ENCODE measurements around the gene METTL21C.

METTL21C gene

DNA sequence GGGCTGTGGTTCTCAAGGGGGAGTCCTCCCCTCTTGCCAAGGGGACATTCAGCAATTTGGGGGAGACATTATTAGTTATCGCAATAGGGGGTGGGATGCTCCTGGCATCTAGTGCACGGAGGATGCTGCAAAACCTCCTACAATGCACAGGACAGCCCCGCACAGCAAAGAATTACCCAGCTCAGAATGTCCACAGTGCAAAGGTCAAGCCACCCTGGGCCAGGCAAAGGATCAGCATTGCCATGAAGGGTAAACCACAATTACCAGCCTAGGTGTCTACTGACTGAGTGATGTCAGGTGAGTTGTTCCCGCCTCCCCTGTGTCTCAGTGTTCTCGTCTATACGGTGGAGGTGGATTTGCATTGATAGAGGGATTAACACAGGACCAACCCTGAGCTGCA is 2.4 kb upstream of the METTL21C start:
- no peak for DNase-seq

DNA sequence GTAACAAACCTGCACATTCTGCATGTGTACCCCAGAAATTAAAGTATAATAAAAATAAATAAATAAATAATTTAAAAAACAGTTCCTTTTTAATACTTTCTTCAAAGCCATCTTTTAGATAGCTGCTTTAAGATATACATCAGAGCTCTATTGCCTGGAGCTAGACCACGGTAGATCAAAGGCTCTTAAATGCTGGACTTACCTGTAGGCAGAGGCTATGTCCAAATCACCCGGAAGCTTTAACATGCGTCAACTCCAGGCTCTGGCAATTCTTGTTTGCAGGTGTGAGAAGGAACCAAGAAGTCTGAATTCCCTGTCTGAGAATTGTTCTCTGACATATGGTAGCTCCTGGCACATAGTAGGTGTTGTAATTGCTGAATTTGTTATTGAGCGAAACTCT is 1.6 kb upstream of the METTL21C start:
- DNase-seq, result no peak

DNA sequence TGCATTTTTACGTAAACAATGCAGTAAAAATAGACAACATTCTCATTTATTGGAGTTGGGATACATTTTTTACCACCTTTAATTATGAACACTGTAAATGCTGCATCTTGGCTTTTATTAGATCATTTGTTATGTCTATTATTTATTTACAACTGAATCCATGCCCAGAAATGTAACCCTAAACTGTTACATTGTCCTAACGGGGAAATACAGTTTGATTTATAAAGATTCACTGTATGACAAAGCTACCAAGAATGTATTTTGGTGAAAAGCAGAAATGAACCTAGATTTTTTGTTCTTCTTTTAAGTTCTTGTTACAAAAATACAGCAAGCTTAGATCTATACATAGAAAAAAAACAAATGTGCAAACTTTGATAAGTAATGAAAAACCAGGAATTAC is 1.1 kb downstream of the METTL21C start:
- no peak for DNase-seq

DNA sequence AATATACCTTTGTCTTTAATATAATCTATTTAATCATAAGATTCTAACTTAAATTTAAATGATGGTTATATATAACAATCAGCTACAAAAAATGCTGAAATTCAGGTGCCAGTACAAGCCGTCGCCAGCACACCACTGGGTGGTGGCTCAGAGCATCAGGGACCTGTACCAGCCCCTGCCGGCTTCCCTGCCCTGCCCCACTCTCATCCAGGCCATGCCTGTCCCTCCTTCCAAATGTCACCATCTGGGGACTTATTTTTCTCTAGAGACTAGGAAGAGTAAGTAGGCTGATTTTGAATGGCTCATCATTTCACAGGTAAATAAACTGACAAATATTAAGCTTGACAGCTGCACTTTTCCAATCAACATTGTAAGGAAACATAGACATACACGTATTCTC is 1.6 kb downstream of the METTL21C start:
- DNase-seq, result no peak

DNA sequence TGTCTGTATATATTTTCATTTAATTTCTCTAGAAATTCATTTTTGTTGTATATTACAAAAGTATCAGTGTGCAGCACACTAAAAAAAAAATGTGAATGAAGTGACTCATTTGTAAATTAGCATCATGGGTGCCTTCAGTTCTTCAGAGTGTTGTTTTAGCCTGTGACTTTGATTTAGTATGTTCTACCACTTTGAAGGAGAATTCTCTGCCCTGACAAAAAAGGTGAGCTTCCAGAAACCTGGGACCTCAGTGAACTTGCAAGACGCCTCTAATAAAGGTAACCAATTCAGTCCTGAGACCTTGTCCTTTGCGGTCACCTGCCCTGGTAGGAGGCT is 2.4 kb downstream of the METTL21C start:
- DNase-seq, result no peak

DNA sequence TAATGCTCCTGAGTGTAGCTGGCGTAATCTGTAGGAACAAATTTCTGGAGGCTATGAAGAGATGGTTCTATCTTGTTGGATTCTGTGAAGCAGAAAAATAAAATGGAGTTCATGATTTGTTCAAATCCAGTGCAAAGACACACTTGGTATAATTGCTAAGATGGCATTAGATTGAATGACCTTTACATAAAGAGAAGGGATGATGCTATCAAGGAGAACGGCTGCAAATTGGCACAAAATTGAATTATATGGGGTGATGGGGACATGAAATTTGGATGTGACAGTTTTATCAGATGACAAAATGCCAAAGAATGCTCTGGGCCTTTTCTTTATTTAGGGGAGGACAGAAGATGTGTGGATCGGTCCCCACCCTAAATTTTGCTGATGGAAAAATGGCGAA is 4.0 kb downstream of the METTL21C start:
- no peak for DNase-seq

DNA sequence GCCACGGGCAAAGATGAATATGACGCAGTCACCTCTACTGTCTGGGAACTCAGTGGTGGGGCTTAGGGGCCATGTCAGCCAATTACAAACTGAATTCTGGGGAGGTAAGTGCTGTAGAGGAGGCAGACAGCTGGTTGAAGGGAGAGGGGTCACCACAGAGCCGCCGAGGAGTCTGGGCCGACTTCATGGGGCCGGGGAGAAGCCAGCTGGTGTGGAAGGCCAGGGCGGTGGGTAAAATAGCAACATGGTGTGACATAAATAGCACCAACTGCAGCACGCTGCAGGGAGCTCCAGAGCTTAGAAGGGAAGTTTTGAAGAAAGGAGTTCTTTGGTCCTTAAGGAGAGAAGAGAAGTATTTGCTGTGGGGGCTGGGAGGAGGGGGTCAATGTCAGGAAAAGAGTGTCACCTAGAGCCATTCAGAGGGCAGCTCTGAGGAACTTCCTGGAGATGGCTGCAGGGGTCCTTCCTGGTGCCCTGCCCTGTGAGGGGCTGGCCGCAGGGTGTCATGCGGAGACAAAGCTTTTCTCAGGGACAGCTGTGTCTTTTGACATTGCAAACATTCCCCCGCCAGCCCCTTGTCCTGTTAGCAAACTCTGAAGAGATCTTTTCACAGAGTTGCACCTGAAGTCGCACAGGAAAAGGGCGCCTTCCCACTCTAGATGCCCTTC is 6.4 kb downstream of the METTL21C start:
- no peak for DNase-seq

DNA sequence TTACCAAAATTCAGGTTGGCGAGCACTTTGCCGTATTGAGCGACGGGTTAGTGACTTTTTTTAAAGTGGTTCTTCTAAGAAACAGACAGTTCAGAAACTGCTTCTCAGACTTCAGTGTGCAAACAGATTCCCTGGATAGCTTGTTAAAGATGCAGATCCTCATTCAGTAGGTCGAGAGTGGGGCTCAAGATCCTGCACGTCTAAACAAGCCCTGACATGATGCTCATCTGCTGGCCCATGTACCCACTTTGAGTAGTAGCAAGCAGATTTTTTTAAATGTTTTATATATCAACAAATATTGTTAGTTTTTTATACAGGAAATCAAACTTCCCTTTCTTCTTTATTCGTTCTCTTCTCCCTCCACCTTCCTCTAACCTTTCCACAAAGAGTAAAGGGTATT is 7.3 kb downstream of the METTL21C start:
- no peak for DNase-seq

DNA sequence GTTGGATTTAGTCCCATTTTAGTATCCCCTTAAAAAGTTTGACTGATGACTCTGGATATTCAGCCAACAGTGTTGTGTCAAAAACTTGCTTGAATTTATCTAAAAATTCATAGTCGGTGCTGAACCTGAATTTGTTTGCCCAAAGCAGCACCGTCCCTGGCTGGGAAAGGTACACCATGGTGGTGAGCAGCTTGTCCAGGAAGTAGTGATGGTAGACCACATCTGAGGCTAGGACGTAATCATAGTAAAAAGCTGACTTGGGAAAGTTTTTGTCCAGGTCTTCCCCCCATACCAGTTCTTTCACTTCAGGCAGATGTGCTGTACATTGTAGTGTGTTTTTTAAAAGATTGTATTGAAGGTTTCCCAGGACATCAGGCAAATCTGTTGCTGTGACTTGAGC is 8.8 kb downstream of the METTL21C start:
- no peak for DNase-seq

DNA sequence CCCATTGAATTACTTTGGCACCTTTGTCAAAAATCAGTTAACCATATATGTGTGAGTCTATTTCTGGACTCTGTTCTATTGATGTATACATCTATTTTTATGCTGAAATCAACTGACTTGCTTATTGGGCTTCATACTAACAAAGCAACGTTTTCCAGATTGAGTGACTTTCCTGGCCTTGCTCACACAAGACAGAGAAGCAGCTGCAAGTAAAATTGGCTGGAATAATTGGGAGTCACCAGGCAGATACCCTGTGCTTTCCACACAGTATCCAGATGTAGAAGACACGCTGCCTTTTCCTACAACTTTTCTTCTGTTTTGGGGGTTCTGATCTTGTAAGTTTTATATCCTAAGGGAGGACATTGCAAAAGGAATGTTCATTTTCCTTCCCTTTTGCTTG is 11.2 kb downstream of the METTL21C start:
- no peak for DNase-seq

DNA sequence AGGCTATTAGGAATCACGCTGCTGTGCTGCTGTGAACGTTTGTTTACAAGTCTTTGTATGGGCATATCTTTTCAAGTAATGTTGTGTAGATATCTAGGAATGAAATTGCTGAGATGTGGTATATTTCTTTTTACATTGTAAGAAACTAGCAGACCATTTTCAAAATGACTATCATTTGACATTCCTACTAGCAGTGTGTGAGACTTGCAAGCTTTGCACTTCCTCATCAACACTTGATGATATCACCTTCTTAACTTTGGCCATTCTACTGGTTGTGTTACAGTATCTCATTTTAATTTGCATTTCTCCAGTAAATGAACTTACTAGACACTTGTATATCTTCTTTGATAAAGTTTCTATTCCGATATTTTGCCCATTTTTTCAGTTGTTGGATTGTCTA is 12.1 kb downstream of the METTL21C start:
- DNase-seq, result no peak

DNA sequence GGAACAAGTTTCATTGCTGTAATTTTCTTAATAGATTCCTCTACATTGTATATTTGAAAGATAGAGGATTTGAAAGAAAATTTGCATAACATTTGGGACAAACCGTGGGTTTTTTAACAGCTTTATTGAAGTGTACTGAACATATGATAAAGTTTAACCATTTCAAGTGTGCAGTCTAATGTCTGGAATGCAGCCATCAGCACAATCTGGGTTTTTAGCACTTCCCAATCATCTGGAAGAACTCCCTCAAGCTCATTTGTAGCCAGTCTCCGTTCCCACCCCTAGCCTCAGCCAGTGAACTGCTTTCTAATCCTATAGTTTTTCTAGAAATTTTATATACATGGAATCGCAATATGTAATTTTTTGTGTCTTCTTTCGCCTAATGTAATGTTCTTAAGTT is 12.6 kb downstream of the METTL21C start:
- DNase-seq, result no peak

DNA sequence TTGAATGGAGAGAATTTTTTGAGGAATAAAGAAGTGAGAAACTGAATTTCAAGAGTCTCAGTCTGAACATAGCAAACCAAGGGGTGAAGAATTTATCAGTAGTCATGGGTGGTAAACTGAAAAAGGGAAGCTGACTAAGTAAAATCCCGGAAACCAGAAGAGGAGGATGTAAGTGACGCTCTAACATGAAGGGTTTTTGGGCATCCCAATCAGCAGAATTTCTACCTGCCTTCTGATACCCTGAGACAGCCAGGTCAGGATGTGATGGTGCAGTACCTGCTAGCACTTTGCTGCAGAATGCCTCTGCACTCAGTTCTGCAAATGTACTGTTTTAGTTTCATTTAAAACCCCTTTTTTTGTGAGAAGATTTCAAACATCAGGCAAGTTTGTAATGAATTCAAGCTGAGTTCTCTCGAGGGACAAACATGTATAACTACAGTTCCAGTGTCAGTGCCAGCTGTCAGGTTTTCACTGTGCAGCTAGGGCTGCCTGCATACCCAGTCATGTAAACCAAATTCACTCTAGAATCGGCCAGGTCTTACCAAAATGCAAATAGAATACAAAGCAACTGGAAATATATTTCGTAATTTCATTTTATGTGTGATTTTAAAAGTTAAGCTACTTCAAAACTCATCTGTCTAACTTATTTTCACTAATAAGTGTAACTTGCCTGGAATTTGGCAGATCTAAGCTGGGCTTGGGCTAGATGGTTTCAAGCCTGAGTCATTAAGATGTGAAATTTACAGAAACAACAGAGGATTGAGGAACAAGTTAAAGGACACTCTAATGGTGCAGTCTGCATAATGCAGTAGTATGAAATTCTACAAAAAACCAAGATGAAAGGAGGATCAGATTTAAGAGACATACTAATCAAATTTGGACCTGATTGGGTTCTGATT is 13.8 kb downstream of the METTL21C start:
- DNase-seq, result no peak

DNA sequence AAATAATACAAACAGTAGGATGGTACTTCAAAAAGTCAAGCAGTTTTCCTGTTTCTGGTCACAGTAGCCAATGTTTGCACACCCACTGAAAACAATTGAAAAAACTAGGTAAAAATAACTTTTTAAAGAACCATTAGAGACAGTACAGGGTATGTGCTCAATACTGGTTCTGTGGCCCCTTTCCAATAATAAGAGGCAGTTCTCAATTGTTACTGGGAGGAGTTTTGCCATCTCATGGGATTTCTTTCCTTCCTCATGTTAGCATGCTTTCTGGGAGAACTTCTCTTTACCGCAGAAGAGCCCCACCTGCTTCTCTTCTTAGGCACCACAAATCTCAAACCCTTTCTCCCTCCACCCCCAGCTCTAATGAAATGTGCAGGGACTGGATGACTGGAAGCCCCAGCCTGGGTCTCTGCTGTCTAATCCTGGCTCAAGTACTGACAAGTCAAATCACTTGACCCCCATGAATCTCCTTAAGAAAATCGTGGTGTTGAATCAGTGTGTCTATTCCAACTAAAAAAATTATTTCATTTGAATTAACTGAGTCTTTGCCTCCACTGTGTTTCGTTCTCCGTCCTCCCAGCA is 14.6 kb downstream of the METTL21C start:
- DNase-seq, result no peak

DNA sequence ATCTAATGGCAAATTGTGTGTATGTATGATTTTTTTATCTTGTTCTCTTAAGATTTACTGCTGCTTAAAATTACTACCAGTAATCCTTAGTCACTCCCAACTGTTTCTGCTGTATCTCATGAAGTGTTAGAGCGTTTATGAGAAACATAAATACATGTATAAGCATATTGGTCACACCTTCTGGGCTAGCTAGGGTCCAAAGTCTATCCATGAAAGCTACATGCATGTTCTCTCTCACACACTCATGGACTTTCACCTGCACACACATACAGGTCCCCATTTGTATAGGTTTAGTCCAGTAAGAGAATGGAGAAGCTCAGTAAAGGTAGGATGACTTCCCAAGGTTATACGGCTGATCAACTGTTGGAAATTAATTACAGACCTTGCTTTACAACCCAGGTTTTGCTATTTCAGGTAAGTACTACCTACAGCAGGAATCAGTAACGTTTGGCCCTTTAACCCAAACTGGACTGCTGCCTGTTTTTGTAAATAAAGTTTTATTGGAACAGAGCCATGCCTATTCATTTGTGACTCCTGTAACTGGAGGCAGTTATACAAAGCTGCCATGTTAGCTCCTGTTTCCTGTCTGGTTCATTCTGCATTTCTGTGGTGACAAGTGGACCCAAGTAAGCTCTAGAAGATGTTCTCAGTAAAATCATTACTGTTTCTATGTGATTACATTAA is 15.3 kb downstream of the METTL21C start:
- DNase-seq, result peak; percentile 1

DNA sequence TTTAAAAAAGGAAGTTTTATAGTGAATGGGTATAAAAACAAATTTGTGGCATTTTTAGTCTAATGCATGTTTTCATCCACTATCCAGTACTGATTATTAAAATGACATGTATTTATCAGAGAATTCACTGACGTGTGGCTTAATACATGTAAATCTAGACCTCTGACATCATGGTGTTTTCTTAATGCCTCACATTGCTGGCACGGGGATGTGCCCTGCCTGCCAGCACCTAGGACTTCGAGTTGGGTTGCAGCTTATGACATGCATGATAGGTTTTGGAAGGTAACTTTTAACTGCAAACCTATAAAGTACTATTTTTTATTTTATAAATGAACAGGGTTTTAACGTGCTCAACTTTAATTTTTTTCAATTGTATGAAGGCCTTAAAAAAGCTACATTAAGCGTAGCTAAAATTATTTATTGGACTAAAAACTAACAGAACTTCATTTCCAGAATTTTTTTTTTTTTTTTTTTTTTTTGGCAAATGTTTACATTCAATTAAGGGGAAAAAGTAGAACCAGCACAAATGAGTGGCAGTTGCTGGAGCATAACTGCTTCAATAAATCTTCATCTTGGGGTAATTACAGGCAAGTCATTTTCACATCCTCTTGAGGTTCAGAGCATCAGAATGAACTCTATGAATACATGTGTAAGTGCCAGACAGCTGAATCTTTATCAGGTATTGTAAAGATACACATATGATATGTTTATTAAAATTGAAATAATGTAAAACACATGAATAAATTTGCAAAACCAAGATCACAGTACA is 16.3 kb downstream of the METTL21C start:
- no peak for DNase-seq

DNA sequence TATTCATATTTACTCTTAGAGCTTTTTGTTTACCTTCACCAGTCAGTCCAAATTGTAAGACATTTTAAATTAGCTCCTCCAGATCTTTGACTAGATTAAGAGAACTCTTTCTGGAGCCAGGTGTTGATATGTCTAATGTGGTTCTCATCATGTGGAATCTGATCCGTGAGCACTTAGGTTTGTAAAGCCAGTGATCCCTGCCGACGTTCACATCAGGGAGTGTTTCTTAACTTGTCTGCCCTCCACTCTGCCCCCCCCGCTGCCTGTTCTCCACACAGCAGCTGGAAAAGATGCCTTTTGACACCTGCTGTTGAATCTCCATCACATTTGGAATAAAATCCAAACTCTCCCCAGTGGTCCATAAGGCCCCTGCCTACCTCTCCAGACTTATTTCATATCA is 17.7 kb downstream of the METTL21C start:
- DNase-seq, result no peak

DNA sequence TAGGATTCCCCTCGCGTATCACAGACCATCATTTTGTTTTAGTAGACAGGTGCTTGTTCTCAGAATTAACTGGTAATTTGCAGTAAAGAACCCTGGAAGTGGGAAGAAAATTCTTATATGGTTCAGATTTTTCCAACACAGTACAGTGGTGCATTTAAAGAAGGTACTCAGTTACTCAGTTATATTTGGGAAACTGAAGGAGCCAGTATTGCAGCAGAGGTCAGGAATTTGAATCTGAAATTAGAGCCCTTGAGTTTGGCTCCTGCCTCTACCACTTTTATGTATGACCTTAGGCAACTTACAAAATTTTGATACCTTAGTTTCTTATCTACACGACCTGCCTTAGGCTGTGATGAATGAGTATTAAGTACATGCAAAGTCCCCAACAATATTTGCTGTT is 19.7 kb downstream of the METTL21C start:
- DNase-seq, result no peak

DNA sequence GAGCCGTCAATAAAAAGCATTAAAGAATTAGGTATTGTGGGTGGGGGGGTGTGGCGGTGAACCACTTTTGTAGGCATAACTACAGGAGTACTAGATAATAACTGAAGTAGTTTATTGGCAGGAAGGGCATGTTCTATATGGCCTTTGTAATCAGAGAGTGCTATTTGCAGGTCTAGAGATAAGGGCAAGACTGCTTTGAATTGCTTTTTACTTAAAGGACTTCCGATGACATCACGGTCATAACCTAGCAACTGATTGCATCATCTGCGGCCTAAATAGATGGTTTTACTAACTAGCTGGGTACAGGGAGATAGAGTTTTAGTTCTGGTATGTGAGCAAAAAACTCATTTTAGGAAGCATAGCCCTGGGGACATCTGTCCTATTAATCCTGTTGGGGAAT is 24.7 kb downstream of the METTL21C start:
- no peak for DNase-seq

DNA sequence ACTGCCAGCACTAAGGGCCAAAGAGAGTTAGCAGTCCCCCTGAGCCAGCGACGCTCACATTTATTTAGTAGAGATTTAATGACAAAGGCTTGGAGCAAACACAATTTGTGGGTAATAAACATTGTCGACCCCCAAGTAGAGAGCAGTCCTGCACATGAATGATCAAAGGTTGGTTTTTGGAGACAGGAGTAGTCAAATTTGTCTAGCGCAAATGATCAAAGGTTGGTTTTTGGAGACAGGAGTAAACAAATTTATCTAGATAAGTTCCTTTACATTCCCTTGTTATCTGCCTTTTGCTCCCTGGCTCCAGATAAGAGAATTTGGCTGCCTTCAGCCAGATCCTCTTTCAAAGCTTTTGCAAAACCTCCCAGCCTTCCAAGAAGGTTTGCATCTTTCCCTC is 26.9 kb downstream of the METTL21C start:
- DNase-seq, result no peak

DNA sequence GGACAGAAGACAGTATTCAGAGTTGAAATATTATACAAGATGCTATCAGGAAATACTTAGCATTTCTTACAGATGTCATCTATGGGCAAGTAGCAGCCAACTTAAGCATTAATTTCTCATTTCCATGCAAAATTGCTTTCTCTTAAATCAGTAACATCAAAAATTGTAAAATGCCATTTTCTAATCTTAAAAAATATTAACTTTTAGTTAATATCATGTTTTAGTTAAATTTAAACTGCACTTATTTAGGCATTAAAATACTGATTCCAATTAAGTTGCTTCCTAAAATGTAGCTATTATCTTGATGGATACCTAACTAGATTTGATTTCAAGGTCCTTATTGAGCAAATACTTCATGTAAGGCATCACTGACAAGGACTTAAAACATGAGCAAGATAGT is 27.8 kb downstream of the METTL21C start:
- no peak for DNase-seq

DNA sequence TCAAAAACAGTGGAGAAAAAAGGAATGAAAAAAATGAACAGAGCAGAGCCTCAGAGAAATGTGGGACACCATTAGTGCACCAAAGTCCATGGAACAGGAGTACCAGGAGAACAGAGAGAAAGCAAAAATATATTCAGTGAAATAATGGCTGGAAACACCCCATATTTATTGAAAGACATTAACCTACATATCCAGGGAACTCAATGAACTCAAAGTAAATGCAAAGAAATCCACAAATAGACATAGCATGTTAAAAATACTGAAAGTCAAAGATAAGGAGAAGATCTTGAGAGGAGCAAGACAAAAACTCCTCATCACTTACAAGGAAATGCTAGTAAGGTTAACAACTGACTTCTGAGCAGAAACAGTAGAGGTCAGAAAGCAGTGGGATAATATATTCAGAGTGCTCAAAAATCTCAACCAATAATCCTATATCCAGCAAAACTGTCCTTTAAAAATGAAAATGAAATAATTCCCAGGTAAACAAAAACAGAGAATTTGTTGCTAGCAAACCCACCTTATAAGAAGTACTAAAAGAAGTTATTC is 35.6 kb downstream of the METTL21C start:
- no peak for DNase-seq

DNA sequence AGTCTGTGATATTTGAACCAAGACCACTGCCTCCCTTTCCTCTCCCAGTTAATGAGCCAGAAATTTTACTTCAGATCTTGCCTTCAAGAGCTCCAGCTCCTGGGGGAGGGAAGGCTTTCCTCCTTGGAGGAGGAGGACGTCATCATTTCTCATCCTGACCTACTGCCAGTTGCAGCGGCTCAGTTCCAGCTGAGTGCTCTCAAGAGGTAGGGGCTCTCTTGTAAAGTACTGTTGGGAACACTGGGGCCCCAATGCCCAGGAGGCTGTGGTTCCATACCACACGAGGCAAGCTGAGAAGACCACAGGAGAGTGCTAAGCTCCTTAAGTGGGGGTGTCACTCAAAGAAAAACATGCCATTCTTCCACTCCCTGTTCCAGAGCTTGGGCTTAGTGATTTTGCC is 36.2 kb downstream of the METTL21C start:
- no peak for DNase-seq

All from NCI-H2029 treated with DMSO at 0.1 percent for 48 hours (cell line).